Left colon (tissue), 2 donors: ENCODE results near the gene TNFRSF12A. TPM values are rescaled to one million over a fixed set of nuclear protein-coding genes. Genes with fewer than 3 reads are reported as not detected.

Experiments used
- ATAC-seq: fragments of 200-7000 bp; cut with Tn5 transposase; one replicate; pipeline ENCODE4 v1.9.1; 2020; ENCODE audit warnings: mild to moderate bottlenecking, moderate library complexity
- DNase-seq, 2 donors: peaks; one replicate each; pipeline ENCODE4 v3.0.0-alpha.2; 2020
- intact Hi-C, 2 donors: fragments of 100-400 bp; cut with DNase I in 1 of 2; cut with micrococcal nuclease in 1 of 2; formaldehyde crosslinking; loops; one replicate each; pipeline versions ENCODE4 v1.11.2 to v1.14.0; 2022; cut with DNase I, micrococcal nuclease
- total RNA-seq, 2 donors: library from RNA; stranded (reverse); fragmentation: NEBNext Ultra II Directional; extraction: Animal tissue kit (Norgen Biotek cat#: 25700); gene quantifications; one replicate each; pipeline ENCODE4 v1.2.1, GENCODE V29; 2021
- donor health status: DM: no; HTN: no; CAD: no.
- donor health status: DM: yes; HTN: yes; CAD: no.

TNFRSF12A gene
- total RNA-seq, 2 donors from 2014 or later, result 10.5 to 19.3 TPM

DNA sequence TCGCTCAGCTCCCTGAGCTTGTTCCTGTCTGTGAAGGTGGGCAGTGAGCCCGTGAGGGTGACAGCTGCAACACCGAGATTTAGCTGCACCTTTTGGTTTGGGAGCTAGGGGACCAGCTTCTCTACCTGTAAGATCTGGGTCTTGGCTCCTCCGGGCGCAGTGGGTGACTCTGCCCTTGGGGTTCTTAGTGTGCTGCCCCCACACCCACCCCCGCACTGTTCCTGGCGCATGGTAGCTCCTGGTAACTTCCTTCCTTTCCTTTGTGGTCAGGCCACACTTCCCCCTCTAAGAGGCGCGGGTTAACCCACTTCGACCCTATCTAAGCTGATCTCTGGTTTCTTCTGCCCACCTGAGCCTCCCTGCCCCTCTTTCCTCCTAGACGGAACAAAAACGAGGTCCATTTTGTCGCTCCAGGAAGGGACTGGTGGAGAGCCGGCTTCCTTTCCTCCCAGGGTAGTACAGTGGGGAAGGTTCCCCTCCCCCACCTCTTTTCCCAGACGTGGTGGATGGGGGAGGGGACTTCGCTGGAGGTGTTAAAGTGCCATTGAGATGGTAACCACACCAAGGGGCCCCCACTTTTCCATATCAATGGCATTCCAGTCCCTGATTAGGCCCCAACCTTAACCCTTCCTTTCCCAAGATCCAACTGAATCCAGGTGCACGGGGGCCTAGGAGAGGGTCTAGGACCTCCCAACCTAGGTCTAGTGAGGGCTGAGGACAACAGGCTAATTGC lies 12.0 kb upstream of the TNFRSF12A start:
- DNase-seq (peak in 1 of 2 donors; percentile 46), ATAC-seq (no peak)
- intact Hi-C loops, result no loop called here

- no peak for DNase-seq
- intact Hi-C loops, result no loop called here
- no peak for ATAC-seq
Observed at GRCh38 chr16:3008690-3009037, 11.5 kb upstream of the TNFRSF12A start.

DNA sequence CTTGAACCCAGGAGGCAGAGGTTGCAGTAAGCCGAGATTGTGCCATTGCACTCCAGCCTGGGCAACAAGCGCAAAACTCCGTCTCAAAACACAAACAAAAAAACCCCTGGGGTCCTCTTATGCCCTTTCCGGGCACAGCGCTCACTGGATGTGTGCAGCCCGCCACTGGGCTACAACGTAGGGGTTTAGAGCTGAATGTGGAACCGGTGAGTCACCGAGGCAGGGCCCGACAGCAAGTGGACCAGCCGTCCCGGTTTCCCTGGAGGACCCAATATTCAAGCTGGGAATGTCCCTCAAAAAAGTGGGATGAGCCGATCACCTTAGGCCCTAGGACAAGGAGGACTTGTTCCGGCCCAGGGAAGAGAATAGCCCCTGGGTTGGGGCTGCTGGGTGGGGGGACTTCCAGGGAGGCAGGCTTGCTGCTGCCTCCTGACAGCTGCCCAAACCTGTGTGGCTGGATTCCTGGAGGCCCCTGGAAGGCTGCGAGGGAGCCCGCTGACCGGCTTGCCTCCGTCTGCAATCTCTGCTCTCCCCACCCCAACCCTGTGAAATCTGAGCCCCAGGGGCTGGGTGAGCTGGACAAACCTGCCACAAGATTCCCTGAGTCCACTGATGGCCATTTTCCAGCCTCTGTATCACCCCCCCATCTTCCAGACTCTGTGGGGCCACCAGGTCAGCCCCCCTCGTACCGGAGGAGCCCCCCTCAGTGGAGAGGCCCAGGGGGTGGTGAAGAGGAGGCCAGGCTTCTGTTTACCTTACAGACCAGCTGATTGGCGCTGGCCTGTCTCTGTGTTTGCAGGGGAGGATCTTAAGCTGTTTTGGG lies 10.4 kb upstream of the TNFRSF12A start:
- DNase-seq (peak in 1 of 2 donors; percentile 39), ATAC-seq (no peak)
- intact Hi-C loops, result no loop called here

- intact Hi-C loops, result no loop called here
- ATAC-seq, result no peak
- DNase-seq, result no peak
Observed at GRCh38 chr16:3010510-3010909, 9.7 kb upstream of the TNFRSF12A start.

DNA sequence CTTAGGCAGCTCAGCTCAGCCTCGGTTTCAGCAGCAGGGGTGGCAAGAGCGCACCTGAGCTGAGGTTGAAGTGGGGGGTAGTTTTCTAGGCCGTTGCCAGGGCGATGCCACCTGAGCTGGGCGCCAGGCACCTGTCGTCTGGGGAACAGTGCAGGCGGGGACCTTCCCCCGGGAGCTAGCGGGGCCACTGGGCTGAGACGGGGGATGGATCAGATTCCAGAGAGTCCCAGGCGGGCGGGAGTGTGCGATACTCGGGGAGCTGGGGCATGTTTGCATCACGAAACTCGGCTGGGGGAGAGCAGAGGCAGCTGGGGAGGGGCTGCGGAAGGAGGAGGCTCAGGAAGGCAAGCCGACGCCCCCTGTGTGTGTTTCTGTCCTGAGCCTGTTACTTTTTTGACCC lies 7.9 kb upstream of the TNFRSF12A start:
- intact Hi-C loops, result no loop called here
- DNase-seq (no peak), ATAC-seq (no peak)

GRCh38 chr16:3012828-3013420 lies 7.2 kb upstream of the TNFRSF12A start, which contains the start of gene CLDN9:
Gene CLDN9 (plus strand): TSS chr16:3012923. CDS start chr16:3013363, 440 bp downstream.
- DNase-seq (peak in 1 of 2 donors; percentile 68), ATAC-seq (peak; percentile 71)
- intact Hi-C loops, result no loop called here

- ATAC-seq, result no peak
- intact Hi-C loops, result no loop called here
- DNase-seq, result no peak
Observed at GRCh38 chr16:3013491-3013951, 6.6 kb upstream of the TNFRSF12A start.

DNA sequence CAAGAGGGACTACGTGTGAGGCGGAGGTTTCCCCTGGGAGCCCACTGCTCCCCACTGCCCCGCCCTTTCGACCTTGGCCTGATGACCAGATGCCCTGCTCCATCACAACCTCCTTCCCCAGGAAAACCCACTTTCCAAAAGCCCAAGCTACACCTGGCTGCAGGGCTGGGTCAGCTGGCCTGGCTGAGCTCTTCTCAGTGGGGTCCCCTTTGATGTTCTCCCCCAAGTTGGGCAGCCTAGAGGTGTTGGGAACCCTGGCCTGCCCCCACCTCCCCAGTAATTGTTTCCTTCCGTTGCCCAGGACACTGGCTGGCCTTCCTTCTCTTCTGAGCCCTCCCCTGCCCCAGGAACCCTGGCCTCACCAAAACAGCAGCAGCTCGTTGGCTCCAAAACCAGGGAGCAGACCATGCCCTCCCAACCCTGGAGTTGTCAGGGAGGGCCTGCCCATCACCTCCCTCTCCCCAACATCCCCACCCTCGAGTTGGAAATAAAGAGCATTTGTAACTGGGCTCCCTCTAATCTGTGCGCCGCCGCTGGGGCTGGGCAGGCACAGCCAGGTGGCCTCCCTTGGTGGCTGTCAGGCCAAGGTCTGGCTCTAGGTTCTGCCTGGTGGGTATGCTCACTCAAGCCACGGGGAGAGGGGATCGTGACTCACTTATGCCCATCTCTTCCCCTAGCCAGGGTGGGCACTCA lies 6.0 kb upstream of the TNFRSF12A start:
- intact Hi-C loops, result no loop called here
- DNase-seq (no peak), ATAC-seq (no peak)

DNA sequence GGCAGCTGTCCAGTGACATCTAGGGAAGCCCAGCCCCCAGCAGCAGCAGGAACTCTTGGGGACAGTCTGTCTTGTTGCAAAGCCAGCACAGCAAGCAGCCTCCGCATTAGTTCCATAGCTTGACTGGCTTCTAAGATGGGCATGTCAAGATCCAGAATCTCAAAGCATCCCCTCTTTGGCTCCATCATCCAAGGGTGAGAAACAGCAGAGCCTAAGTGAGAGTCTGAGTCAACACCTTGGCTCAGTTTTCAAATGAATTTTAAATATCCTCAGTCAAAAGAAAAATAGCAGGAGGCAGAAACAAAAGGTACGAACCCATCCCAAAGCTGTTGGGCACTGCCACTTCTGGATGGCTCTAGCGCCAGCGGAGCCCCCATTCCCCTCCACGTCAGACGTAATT lies 5.2 kb upstream of the TNFRSF12A start:
- intact Hi-C loops, result no loop called here
- DNase-seq (no peak), ATAC-seq (no peak)

GRCh38 chr16:3015865-3016521 lies 4.2 kb upstream of the TNFRSF12A start:
- ATAC-seq, result no peak
- no peak for DNase-seq
- intact Hi-C loops, result no loop called here

- ATAC-seq (no peak), DNase-seq (no peak)
- intact Hi-C loops, result no loop called here
Observed at GRCh38 chr16:3017344-3017743, 2.8 kb upstream of the TNFRSF12A start.

DNA sequence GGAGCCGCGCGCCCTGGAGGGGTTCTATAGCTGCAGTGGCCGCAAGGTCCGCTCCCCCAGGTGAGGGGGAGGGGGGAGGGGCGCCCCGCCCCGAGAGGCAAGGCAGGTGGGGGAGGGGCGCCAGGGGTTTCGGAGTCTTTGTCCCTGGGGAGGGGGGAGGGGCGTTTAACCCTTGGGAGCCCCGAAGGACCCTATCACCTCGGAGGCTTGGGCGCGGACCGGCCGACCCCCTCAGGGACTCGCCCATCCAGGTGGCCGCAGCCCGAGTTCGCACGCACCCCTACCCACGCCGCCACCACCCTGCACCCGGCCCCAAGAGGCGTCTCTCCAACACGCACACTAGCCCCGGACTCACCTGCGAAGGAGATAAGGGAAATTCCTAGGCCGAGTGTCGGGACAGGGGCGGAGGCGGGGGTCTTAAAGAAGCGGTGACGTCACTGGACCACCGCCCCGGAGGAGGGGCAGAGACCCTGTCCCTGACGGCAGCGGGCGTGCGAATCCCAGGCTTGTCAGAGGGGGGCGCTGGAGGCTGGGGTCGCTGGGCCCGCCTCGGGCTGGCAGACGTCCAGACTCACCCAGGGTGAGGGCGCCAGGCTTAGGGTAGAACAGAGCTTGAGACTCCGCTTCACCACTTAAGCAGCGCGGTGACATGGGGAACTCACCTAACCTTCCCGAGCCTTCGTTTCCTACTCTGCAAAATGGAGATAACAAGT lies 2.2 kb upstream of the TNFRSF12A start, which contains the start of gene CLDN6:
TSS of gene CLDN6 (minus strand) at position 390 of the 713 bp plus-strand sequence. CDS start 2,162 bp downstream, outside the sequence.
- intact Hi-C loops, result no loop called here
- no peak for ATAC-seq
- DNase-seq, result peak; percentile 31 to 51

DNA sequence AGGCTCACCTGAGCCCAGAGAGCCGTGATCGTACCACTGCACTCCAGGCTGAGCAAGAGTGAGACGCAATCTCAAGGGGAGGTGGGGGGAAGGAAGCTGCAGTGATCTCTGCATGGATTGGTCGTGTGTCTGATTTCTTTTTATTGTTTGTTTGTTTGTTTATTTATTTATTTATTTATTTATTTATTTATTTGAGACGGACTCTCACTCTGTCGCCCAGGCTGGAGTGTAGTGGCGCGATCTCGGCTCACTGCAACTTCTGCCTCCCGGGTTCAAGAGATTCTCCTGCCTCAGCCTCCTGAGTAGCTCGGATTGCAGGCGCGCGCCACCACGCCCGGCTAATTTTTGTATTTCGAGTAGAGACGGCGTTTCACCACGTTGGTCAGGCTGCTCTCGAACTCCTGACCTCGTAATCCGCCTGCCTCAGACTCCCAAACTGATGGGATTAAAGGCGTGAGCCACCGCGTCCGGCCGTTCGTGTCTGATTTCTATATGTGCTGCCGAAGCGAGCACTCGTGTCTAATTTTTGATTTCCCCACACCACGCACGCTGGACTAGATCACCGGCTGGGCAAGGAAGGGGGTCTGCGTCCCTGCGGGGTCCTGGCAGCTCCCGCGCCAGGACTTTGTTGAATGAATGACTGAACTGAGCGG lies 448 bp upstream of the TNFRSF12A start:
- intact Hi-C loops, result no loop called here
- no peak for ATAC-seq
- no peak for DNase-seq

DNA sequence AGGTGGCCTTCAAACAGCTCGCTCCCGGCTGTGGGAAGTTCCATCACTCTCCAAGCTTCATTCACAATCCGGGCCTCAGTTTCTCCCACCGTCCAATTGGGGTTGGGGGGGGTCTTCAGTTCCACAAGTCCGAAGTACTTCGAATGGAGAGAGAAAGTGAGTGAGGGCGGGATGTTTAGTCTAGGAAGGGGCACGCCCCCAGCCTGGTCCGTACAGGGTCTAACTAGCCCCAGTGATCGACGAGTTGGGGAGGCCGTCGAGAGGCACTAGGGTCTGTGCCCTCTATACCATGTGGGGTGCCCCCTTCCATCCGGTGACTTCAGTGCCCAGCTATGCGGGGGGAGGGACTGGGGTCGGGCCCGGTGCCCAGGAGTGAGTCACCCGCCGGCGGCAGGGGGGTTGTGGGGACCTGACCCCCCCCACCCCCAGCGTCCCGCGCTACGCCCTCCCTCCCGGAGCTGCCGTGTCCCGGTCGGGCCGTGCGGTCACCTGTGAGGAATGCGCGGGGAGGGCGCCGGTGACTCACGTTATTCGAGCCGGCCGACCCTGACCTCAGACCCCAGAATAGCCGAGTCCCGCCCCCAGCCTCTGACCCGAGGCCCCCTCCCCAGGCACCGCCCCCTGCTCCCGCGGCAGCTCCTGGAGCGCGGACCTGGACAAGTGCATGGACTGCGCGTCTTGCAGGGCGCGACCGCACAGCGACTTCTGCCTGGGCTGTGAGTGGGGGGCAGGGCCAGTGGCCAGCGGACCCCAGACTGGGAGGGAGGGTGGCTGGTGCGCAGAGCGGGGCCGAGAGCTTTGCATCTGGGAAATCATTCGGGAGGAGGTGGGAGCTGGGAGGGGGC lies 658 bp downstream of the TNFRSF12A start:
- DNase-seq (peak; percentile 73 to 82), ATAC-seq (peak; percentile 31)
- intact Hi-C loops, result no loop called here

DNA sequence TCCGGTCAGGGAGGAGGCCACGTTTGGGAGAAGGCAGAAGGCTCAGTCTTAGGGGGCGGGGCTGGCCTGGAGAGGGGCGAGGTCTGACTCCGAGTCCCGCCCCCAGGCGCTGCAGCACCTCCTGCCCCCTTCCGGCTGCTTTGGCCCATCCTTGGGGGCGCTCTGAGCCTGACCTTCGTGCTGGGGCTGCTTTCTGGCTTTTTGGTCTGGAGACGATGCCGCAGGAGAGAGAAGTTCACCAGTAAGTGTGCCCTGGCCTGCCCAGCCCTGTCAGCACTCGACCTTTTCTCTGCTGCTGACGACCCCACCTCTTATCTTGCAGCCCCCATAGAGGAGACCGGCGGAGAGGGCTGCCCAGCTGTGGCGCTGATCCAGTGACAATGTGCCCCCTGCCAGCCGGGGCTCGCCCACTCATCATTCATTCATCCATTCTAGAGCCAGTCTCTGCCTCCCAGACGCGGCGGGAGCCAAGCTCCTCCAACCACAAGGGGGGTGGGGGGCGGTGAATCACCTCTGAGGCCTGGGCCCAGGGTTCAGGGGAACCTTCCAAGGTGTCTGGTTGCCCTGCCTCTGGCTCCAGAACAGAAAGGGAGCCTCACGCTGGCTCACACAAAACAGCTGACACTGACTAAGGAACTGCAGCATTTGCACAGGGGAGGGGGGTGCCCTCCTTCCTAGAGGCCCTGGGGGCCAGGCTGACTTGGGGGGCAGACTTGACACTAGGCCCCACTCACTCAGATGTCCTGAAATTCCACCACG lies 1.5 kb downstream of the TNFRSF12A start:
- peak; percentile 84 to 91 for DNase-seq
- peak; percentile 49 for ATAC-seq
- intact Hi-C loops, result no loop called here

DNA sequence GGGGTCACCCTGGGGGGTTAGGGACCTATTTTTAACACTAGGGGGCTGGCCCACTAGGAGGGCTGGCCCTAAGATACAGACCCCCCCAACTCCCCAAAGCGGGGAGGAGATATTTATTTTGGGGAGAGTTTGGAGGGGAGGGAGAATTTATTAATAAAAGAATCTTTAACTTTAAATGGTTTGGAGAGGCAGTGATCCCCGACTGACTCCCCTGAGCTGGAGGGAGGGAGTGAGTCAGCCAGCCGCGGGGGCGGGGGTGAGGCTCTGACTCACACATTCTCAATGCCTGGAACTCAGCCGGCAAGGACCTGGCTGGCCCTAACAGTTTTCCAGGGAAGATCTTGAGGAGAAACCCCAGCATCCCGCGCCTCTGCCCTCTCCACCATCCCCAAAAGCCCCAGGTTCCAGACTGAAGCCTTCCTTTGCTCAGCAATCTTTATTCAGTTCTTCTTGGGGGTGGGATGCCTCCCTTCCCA lies 2.1 kb downstream of the TNFRSF12A start:
- intact Hi-C loops, result no loop called here
- peak; percentile 20 for ATAC-seq

More for the DNA sequence above, 2.1 kb downstream of the TNFRSF12A start:
- peak; percentile 81 to 89 for DNase-seq
